OCI-LY1 (cell line): ENCODE results near the gene MKRN2.

ENCODE experiments used
- H2AFZ ChIP-seq: fragments of 200-600 bp; sonication (generic), shearing (Covaris generic); 2 replicates; pipeline ENCODE4 v1.6.0; 2014; ENCODE audit warnings: antibody characterized with exemption, mild to moderate bottlenecking, low read length
- H3F3A ChIP-seq: fragments of 200-600 bp; sonication (generic), shearing (Covaris generic); 2 replicates; pipeline ENCODE4 v1.6.0; 2014; ENCODE audit warnings: mild to moderate bottlenecking, antibody characterized with exemption, low read length, moderate library complexity; ENCODE audit not compliant: insufficient read depth
- H3K27ac ChIP-seq: fragments of 200-600 bp; sonication (generic); 2 replicates; pipeline ENCODE4 v1.5.1; 2014; ENCODE audit warnings: low read length, mixed run types, mild to moderate bottlenecking, low read depth; ENCODE audit not compliant: poor library complexity, severe bottlenecking
- H3K27me3 ChIP-seq: fragments of 200-600 bp; sonication (generic); 2 replicates; pipeline ENCODE4 v1.6.0; 2014; ENCODE audit warnings: antibody characterized with exemption, mild to moderate bottlenecking, low read length, moderate library complexity; ENCODE audit not compliant: insufficient read depth
- H3K36me3 ChIP-seq: fragments of 200-600 bp; sonication (generic); 2 replicates; pipeline ENCODE4 v1.6.1; 2014; ENCODE audit warnings: mild to moderate bottlenecking, antibody characterized with exemption, low read length, moderate library complexity, mixed read lengths; ENCODE audit not compliant: insufficient read depth
- H3K4me1 ChIP-seq: fragments of 200-600 bp; sonication (generic); 2 replicates; pipeline ENCODE4 v1.5.1; 2014; ENCODE audit warnings: mild to moderate bottlenecking, low read length, moderate library complexity; ENCODE audit not compliant: insufficient read depth, severe bottlenecking
- H3K4me2 ChIP-seq: fragments of 200-600 bp; sonication (generic), shearing (Covaris generic); 2 replicates; pipeline ENCODE4 v1.6.1; 2014; ENCODE audit warnings: low read length
- H3K4me3 ChIP-seq: fragments of 200-600 bp; sonication (generic); 2 replicates; pipeline ENCODE4 v1.5.1; 2014; ENCODE audit warnings: low read length, low read depth, mild to moderate bottlenecking, mixed read lengths; ENCODE audit not compliant: poor library complexity, severe bottlenecking
- H3K79me2 ChIP-seq: fragments of 200-600 bp; shearing (Covaris generic); 2 replicates; pipeline ENCODE4 v1.6.1; 2016; ENCODE audit warnings: mixed run types, low read length, mixed read lengths; ENCODE audit not compliant: insufficient read depth
- H3K9ac ChIP-seq: fragments of 200-600 bp; sonication (generic), shearing (Covaris generic); 2 replicates; pipeline ENCODE4 v1.6.1; 2014; ENCODE audit warnings: mild to moderate bottlenecking, low read length, mixed read lengths
- H3K9me2 ChIP-seq: fragments of 200-600 bp; sonication (generic), shearing (Covaris generic); 2 replicates; pipeline ENCODE4 v1.6.1; 2014; ENCODE audit warnings: low read depth, mild to moderate bottlenecking, low read length, mixed read lengths
- H3K9me3 ChIP-seq: fragments of 200-600 bp; shearing (Covaris generic); 2 replicates; pipeline ENCODE4 v1.6.1; 2014; ENCODE audit warnings: low read length, mixed read lengths
- H4K20me1 ChIP-seq: fragments of 200-600 bp; sonication (generic), shearing (Covaris generic); 2 replicates; pipeline ENCODE4 v1.6.0; 2016; ENCODE audit warnings: mild to moderate bottlenecking, low read length; ENCODE audit not compliant: insufficient read depth
- CTCF ChIP-seq: fragments of 200-600 bp; sonication (generic), shearing (Covaris generic); IDR thresholded peaks from 2 replicates; pipeline ENCODE4 v1.5.1; 2017; ENCODE audit warnings: mild to moderate bottlenecking, antibody characterized with exemption, low read length, moderate library complexity, mixed read lengths
- EZH2 ChIP-seq: fragments of 200-600 bp; sonication (generic), shearing (Covaris generic); IDR thresholded peaks from 2 replicates; pipeline ENCODE4 v1.8.0; 2017; ENCODE audit warnings: borderline replicate concordance, mixed run types, mild to moderate bottlenecking, antibody characterized with exemption, low read length, moderate library complexity, mixed read lengths

MKRN2 gene

DNA sequence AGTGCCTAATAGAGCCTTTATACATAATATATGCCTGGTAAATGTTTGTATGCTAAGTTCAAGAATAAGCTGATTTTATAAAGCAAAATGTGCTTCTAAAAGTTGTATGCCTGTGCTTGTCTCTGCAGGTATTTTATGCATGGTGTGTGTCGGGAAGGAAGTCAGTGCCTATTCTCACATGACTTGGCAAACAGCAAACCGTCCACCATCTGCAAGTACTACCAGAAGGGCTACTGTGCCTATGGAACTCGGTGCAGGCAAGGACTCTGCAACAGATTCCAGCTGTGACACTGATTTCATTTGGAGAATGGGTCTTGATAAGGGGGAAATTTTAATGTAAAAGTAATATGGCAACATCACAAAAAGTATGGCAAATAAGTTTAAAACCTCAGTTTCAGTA is 11.9 kb downstream of the MKRN2 start:
- H3K36me3 ChIP-seq: peaks cover 50% of the 10 kb centered on the region
- H3K4me2 ChIP-seq: no peak overlapping the region
- H3K79me2 ChIP-seq: peaks cover 38% of the 10 kb centered on the region

GRCh38 chr3:12569836-12570235 is 12.9 kb downstream of the MKRN2 start:
- Histone ChIP-seq H3K9ac (no peak overlapping the region), H2AFZ (no peak overlapping the region), H3K4me1 (peaks cover 6% of the 10 kb centered on the region), H3K4me3 (no peak overlapping the region), H3K9me3 (peaks cover 3% of the 10 kb centered on the region; the same call in 1 of the 2 replicates), H3K36me3 (peaks cover 61% of the 10 kb centered on the region), H3K27me3 (no peaks in the 10 kb centered on the region), H3K4me2 (no peak overlapping the region), H4K20me1 (no peaks in the 10 kb centered on the region), H3K79me2 (peaks cover 30% of the 10 kb centered on the region), H3K9me2 (no peaks in the 10 kb centered on the region), H3K27ac (no peak overlapping the region), H3F3A (no peaks in the 10 kb centered on the region)
- TF ChIP-seq EZH2 (no peak), CTCF (no peak)

More for the DNA sequence above, 11.9 kb downstream of the MKRN2 start:
- no peaks in the 10 kb centered on the region for H3K27me3 ChIP-seq
- H4K20me1 ChIP-seq: no peaks in the 10 kb centered on the region
- no peak overlapping the region for H3K27ac ChIP-seq
- H3K9me2 ChIP-seq: no peaks in the 10 kb centered on the region
- H3F3A ChIP-seq: no peaks in the 10 kb centered on the region
- no peak overlapping the region for H3K4me3 ChIP-seq
- no peak overlapping the region for H3K9ac ChIP-seq
- TF ChIP-seq EZH2 (no peak), CTCF (no peak)
- H2AFZ ChIP-seq: no peak overlapping the region
- H3K9me3 ChIP-seq: peaks cover 3% of the 10 kb centered on the region; the same call in 1 of the 2 replicates
- peaks cover 6% of the 10 kb centered on the region for H3K4me1 ChIP-seq

- Histone ChIP-seq H3K4me3 (no peak overlapping the region), H3F3A (no peaks in the 10 kb centered on the region), H4K20me1 (no peaks in the 10 kb centered on the region), H3K9ac (no peak overlapping the region), H3K27ac (no peak overlapping the region), H2AFZ (no peak overlapping the region), H3K4me2 (no peak overlapping the region), H3K79me2 (peaks cover 13% of the 10 kb centered on the region), H3K36me3 (peaks cover 78% of the 10 kb centered on the region), H3K9me3 (no peaks in the 10 kb centered on the region), H3K9me2 (no peaks in the 10 kb centered on the region), H3K4me1 (peaks cover 6% of the 10 kb centered on the region), H3K27me3 (no peaks in the 10 kb centered on the region)
- TF ChIP-seq EZH2 (no peak), CTCF (no peak)
Observed at GRCh38 chr3:12571986-12572385, 15.1 kb downstream of the MKRN2 start.
